ENCODE measurements around the gene TAL2.

GRCh38 chr9:105702207-105702606, 40.0 kb downstream of the TAL2 start:
- TF ChIP-seq CTCF (IDR thresholded peaks at IDR 0.05) (no peak), NRF1 (IDR thresholded peaks at IDR 0.05; ENCODE audit: low read depth, low read length) (no peak), TAF1 (IDR thresholded peaks at IDR 0.05; ENCODE audit: borderline replicate concordance, low read depth, low read length) (no peak)
